ENCODE data around the gene CCDC152.
"Not testable (repeated sequence)": the region's sequence is repeated elsewhere in the genome, so short reads cannot be mapped to it uniquely, and the experiment has no call there.

Gene CCDC152

DNA sequence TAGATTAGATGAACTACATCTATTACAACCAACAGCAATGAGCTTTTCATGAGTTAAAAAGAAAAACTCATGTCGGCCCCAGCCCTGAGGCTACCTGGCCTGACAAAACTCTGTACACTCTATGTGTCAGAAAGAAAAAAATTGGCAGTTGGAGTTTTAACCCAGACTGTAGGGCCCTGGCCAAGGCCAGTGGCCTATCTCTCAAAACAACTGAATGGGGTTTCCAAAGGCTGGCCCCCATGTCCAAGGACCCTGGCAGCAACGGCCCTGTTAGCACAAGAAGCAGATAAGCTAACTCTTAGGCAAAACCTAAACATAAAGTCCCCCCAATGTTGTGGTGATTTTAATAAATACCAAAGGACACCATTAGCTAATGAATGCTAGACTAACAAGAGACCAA lies 59.9 kb downstream of the CCDC152 start:
- DNase-seq: not testable (repeated sequence)

DNA sequence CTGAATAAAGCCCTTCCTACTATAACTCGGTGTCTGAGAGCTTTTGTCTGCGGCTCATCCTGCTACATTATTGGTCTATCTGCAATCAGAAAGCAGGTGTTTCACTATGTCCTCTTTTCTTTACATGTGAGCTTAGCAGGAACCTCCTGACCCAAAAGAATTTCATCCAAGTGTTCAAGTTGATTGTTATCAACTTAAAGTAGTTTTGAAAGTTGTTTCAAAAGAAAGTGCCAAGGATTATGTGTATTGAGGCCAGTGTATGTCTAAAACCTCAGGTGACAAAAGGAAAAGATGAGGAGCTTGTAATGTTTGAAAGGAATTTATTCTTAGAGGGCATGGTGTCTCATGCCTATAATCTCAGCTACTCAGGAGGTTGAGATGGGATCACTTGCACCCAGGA lies 63.1 kb downstream of the CCDC152 start:
- no peak for DNase-seq

DNA sequence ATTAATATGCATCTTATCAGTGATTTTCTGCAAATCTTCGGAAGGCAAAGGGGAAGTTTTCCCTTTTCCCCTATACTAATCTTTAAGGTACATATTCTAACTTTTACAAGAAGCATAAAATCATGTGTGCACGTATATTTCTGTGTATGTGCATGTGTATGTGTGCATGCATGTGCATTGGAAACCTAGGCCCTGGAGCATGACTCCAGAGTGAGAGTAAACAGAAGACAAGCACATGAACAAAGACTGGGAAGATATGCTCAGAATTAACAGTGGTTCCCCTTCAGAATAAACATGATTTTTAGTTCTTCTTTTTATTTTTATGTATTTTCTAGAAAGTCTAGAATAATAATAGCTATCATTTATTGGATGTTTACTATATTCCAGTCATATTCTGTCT lies 65.9 kb downstream of the CCDC152 start:
- no peak for DNase-seq

DNA sequence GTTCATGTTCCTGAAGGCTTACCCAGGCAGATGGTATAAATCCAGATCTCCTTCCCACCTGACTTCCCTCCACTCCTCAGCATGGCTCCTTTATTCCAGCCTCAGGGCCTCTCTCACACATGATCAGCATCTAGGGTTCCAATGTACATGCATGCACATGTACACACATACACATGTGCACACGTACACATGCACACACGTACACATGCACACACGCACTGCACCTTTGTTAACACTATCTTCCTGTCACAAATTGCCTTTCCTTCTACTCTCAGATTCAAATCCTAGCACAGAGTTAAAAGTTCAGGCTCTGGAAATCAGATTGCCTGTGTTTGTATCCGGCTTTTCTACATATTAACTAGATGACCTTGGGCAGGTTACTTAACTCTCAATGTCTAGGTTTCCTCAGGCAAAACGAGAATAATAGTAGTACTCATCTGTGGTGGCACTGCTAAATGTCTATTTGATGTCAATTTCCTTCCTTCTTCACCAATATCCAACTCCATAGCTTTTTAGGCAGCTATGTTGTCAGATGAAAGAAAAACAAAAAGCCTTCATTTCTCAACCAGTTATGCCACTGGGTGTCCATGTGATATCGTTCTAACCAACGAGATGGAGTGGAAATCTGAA lies 67.8 kb downstream of the CCDC152 start:
- no peak for DNase-seq

DNA sequence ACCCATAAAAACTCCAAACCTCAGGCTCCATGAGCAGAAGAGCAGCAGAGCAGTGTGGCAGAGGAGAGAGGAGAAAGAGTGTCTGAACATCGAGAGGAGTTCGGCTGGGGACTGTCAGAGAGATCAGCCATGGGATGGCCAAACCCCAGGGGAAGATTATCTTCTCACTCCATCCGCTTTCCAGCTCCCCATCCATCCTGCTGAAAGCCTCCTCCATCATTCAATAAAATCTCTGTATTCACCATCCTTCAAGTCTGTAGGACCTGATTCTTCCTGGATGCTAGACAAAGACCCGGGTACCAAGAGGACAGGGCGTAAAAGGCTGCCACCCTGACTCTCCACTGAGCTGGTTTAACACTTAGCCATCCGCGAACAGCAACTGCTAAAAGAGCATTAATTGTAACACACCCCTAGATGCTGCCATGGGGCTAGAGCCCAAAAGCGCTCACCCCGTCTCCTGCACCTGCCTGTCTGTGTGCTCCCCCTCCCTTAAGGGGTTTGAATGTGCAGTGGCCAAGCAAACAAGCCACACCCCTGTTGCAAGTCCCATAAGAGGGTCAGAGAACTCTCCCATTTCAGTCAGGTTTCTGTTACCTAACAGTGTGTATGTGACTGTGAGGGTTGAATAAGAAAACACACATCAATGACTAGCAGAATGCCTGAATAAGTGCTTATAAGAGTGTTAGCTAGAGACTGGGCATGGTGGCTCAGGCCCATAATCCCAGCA lies 69.0 kb downstream of the CCDC152 start:
- no peak for DNase-seq

DNA sequence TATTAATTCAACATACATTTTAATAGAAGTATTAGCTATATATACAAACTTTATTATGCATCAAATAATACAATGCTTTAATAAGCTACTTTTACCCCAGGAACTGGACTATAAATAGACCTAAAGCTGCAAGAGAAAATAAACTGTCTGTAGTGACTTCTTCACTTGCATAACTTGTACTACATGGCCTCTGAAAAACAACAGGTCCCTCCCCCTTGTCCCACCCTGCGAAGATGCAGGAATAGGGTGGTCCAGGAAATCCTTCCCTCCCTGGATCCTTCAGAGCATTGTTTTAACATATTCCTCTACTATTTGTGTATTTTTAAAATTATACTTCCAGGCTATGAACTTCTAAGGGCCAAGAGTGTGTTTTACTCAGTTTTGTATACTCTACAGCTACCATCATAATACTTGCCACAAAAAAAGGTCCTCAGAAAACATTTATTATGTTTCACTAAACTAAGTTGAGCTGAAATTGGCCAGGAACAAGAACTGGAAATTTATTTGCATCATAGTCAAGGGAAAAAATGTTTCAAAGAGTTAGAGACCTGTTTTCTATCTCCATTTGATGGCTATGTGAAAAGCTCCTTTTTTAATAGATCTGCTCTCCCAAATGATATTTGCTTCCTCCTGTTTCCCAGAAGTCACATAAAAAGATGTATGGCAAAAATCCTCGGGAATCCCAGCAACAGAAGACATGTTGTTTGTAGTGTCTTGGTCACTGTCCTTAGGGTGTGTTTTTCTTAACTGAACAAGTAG lies 70.3 kb downstream of the CCDC152 start:
- DNase-seq: no peak

DNA sequence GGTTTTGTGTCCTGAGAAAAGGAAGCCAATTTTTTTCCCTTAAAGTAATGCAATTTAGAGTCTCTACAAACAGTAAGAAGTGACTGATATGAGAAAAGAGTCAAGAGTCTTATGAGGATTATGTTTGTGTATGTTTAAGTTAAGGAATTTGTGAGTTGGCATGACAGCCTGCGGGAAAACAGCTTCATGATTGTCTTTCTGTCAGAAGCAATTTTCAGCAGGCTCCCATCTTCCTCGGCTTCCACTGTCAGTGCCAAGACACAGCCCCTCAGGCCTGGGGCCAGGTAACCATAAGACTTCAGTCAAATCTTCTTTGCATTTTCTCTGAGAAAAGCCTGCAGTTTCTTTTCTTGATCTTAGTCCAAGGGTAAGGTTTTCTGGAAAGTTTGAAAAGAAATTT lies 72.1 kb downstream of the CCDC152 start:
- no peak for DNase-seq

DNA sequence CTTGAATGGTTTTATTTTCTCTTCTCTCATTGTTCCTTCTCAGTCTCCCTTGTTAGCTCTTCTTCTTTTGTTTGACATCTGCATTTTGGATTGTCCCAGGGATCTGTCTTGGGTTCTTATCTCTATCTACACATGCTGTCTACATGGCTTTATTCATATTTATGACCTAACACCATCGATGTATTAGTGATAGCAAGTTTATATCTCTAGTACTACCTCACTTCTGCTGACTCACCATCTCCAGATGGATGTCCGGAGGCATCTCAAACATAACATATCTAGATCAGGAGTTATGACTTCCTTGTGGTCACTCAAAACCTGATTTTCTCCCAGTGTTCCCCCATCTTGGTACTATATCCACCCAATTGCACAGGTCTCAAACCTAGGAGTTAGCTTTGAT lies 74.3 kb downstream of the CCDC152 start:
- DNase-seq: no peak

DNA sequence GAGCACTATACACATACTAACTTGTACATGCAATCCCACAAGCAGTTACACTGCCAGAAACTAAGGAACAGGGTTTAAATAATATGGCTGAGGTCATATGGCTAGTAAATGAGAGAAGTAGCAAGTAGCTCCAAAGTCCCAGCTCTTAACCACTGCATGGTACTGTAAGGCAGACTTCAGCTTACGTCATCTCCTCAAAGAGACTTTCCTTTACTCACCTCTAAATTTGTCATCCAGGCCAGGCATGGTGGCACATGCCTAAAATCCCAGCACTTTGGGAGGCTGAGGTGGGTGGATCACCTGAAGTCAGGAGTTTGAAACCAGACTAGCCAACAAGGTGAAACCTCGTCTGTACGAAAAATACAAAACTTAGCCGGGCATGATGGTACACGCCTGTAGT lies 75.4 kb downstream of the CCDC152 start:
- no peak for DNase-seq

DNA sequence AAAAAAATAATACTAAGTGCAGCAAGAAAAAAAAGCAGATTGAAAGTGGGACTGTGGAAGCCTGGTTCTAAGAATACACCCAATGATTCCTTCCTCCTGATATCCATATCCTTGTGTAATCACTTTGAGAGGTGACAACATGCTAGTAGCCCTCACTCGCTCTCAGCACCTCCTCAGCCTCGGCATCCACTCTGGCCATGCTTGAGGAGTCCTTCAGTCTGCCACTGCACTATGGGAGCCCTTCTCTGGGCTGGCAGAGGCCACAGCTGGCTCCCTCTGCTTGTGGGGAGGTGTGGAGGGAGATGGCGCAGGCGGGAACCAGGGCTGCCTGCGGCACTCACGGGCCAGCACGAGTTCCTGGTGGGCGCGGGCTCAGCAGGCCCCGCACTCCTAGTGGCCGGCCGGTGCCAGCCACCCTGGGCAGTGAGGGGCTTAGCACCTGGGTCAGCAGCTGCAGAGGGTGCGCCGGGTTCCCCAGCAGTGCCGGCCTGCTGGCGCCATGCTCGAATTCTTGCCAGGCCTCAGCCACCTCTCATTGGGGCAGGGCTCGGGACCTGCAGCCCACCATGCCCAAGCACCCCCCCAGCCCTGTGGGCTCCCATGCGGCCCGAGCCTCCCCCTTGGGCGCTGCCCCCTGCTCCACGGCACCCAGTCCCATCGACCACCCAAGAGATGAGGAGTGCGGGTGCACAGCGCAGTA lies 79.6 kb downstream of the CCDC152 start:
- DNase-seq: no peak

DNA sequence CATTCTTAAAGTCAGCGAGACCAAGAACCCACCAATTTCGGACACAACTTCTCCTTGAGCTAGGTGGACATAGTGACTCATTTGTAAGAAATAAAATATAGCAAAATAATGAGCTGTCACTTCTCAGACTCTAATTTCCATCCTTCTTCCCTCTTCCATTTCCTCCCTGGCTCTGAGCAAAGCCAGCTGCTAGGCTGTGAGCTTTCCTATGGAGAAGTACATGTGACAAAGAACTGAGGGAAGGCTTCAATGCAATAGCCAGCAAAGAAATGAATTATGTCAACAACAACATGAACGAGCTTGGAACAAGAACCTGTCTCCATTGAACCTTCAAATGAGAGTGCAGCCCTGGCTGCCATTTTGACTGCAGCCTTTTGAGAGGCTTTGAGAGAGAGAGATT lies 81.0 kb downstream of the CCDC152 start:
- DNase-seq: no peak

DNA sequence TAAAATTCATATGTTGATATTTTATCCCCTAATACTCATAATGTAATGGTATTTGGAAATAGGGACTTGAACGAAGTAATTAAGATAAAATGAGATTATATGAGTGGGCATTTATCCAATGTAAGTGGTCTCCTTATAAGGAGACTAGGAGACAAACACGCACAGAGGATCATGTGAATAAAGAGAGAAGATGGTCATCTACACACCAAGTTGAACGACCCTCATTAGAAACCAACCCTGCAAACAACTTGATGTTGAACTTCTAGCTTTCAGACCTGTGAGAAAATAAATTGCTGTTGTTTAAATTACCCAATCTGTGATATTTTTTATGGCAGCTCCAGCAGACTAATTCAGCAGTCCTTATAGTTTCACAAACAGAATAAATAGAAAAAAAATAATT lies 82.6 kb downstream of the CCDC152 start:
- no peak for DNase-seq

DNA sequence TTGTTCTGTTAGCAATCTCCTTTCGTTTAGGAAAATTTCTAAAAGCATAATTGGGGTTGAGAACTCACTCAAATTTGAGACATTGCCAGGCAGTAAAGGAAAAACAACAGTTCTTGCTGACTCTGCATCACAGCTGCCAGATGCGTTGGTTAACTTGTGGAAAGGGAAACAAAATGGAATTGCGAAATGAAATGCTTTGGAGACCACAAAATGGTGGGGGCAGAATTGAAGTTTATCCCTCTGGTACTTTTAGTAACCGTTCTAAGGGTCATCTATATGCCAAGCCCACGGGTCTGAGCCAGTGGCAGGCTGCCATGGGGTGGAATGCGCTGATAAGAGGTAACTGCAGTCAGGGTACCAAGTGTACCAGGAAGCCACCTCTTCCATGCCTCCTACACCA lies 83.7 kb downstream of the CCDC152 start:
- no peak for DNase-seq

DNA sequence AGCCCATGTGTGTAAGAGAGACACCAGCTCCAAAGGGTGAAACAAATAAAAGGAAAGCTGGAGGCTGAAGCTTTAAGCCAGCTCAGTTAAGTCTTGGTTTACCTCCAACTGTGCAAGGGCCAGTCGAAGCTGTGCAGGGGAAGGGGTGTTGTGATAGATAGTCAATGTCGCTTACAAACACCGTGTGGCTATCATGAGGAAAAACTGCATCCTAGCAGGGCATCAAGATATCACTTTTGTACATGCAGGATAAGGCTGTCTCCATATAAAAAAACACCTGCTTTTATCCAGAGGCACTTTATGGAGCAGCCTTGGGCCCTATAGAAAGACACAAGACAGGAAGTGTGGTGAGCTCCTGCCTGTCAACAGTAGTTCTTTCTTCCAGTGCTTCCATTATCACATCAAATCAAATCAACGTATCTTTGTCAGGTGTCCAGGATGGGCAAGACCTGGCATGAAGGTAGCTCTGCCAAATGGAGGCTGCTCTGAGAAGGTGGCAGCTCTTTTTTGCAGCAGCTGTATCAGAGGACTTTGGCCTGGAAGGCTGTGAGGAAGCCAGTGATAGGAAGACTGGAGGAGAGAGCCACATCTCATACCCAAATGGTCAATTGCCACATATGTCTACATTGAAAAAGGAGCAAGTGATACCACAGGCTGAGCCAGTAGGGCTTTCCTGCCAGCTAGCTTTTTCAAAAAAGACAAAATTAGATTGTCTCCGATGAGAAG lies 84.4 kb downstream of the CCDC152 start:
- DNase-seq: no peak

DNA sequence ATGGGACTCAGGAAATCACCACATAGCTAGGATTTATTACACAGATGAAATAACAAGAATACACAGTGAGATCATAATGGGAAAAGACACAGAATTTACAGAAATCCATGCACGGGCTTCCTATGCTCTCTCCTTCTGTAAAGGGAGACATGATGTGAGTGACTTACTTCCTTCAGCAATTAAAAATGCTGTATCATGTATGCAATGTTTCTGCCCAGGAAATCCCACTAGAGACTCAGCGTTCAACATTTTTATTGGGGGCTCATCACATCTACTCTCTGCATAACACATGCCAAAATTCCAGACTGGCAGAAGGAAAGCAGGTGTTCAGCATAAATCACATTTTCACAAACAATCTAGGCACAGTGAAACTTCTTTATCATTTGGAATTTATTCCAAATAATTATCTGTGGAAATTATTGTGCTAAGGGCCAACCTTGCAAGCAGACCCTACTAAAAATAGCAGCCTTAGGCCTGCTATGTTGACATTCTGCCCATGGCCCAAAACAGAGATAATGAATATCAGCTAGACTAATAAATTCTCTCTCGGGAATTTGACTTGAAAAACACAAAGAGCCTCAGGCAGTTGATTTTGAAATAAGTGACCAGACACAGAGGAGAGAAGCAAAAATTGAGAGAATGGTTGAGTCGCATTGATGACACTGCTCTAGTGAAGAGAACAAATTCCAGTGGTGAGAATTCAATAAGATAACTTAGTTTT lies 86.5 kb downstream of the CCDC152 start:
- DNase-seq: no peak

DNA sequence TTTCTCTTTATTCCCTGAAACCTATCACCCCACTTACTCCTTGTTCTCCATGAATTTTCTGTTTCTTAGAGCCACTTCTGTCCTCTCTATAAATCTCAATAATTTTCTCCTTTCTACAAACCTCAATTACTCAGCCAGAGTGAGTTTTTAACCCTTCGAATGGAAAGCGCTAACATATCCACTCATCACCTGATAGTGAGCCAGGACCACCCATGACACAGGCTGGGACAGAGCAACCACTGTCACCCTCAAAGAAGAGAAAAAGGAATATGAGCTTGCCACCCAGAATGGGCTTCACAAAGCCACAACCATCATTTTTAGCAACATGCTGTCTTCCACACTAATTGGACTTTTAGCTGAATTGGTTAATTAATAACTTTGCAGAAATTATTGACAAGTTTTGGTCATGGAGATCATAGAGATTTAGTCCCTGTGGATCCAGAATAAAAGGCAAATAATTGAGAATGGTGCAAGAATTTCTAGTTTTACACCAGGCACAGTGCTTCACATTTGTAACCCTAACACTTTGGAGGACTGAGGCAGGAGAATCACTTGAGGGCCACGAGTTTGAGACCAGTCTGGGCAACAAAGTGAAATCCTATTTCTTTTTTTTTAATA lies 87.2 kb downstream of the CCDC152 start:
- no peak for DNase-seq

DNA sequence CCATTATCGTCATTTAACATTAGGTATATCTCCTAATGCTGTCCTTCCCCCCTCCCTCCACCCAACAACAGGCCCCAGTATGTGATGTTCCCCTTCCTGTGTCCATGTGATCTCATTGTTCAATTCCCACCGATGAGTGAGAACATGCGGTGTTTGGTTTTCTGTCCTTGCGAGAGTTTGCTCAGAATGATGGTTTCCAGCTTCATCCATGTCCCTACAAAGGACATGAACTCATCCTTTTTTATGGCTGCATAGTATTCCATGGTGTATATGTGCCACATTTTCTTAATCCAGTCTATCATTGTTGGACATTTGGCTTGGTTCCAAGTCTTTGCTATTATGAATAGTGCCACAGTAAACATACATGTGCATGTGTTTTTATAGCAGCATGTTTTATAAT lies 87.8 kb downstream of the CCDC152 start:
- DNase-seq: not testable (repeated sequence)

DNA sequence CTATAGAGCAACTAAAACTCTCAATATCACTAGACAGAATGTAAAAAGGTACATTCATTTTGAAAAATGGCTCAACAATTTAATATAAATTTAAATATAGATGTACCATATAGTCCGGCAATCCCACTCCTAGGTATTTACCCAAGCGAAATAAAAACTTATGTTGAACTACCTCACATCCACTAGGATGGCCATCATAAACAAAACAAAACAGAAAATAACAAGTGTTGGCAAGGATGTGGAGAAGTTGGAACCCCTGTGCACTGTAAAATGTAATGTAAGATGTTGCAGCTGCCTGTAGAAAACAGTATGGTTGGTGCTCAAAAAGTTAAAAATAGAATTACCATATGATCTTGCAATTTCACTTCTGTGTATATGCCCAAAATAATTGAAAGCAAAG lies 91.9 kb downstream of the CCDC152 start:
- DNase-seq: no peak

DNA sequence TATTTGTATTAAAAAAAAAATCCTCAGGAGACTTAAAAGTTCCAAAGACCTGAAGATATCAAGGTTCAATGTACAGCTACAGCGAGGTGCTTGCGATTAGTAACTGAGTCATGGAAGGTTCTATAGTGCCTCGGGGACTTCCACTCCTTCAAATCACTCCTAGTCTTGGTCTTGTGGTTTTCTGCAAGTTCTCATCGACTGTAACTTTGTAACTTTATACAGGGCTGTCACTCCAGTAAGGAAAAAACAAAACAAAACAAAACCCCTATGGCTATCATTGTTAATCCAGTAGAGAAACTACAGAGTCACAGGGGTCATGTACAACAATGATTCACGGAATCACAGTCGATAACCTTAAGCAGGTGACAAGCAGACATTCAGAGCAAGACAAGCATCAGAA lies 94.9 kb downstream of the CCDC152 start:
- no peak for DNase-seq
